GM23338 (cell line): ENCODE results near the gene IL1RN. TPM values are rescaled to one million over a fixed set of nuclear protein-coding genes. Genes with fewer than 3 reads are reported as not detected.

Experiments used
- ATAC-seq: fragments of 200-7000 bp; cut with Tn5 transposase; 3 replicates; pipeline ENCODE4 v1.9.1; 2020
- DNase-seq: peaks from one replicate; pipeline ENCODE4 v3.0.0-alpha.2; 2015; ENCODE audit warnings: low spot score
- H2AFZ ChIP-seq: fragments of 200-600 bp; sonication (generic); 2 replicates; pipeline ENCODE4 v1.8.0; 2016; ENCODE audit warnings: antibody characterized with exemption, mild to moderate bottlenecking, moderate library complexity
- H3F3A ChIP-seq: fragments of 200-600 bp; sonication (generic); replicated peaks from 2 replicates; pipeline ENCODE4 v1.8.0; 2017; ENCODE audit warnings: antibody characterized with exemption, mixed run types, low read depth
- H3K27ac ChIP-seq: fragments of 200-600 bp; sonication (generic); 2 replicates; pipeline ENCODE4 v1.6.1; 2016; ENCODE audit warnings: low read depth
- H3K27me3 ChIP-seq: fragments of 200-600 bp; sonication (generic); 2 replicates; pipeline ENCODE4 v1.8.0; 2016; ENCODE audit warnings: mild to moderate bottlenecking, mixed run types, moderate library complexity; ENCODE audit not compliant: insufficient read depth
- H3K36me3 ChIP-seq: fragments of 200-600 bp; sonication (generic); 2 replicates; pipeline ENCODE4 v1.8.0; 2016; ENCODE audit warnings: mild to moderate bottlenecking; ENCODE audit not compliant: insufficient read depth
- H3K4me1 ChIP-seq: fragments of 200-600 bp; sonication (generic); 2 replicates; pipeline ENCODE4 v1.8.0; 2016; ENCODE audit warnings: mild to moderate bottlenecking, moderate library complexity; ENCODE audit not compliant: insufficient read depth
- H3K4me2 ChIP-seq: fragments of 200-600 bp; sonication (generic); 2 replicates; pipeline ENCODE4 v1.7.1; 2017; ENCODE audit warnings: mixed run types
- H3K4me3 ChIP-seq: fragments of 200-600 bp; sonication (generic); 2 replicates; pipeline ENCODE4 v1.6.1; 2016; ENCODE audit warnings: mixed run types
- H3K79me2 ChIP-seq: fragments of 200-600 bp; sonication (generic); replicated peaks from 2 replicates; pipeline ENCODE4 v1.8.0; 2017; ENCODE audit warnings: mild to moderate bottlenecking; ENCODE audit not compliant: insufficient read depth
- H3K9me2 ChIP-seq: fragments of 200-600 bp; sonication (generic); 2 replicates; pipeline ENCODE4 v1.8.0; 2017; ENCODE audit not compliant: insufficient read depth
- H4K20me1 ChIP-seq: fragments of 200-600 bp; sonication (generic); replicated peaks from 2 replicates; pipeline ENCODE4 v1.8.0; 2017; ENCODE audit warnings: mild to moderate bottlenecking; ENCODE audit not compliant: insufficient read depth
- H3K27ac Mint-ChIP-seq: 2 replicates; pipeline ENCODE4 v1.8.0; 2020; ENCODE audit warnings: inconsistent platforms, mild to moderate bottlenecking, moderate library complexity, mixed read lengths
- H3K27me3 Mint-ChIP-seq: 3 replicates; pipeline ENCODE4 v1.8.0; 2022; ENCODE audit warnings: low read depth, mild to moderate bottlenecking, moderate library complexity, mixed read lengths, inconsistent platforms; ENCODE audit not compliant: insufficient read depth, poor library complexity
- H3K36me3 Mint-ChIP-seq: 3 replicates; pipeline ENCODE4 v1.8.0; 2021; ENCODE audit warnings: low read depth, mild to moderate bottlenecking, inconsistent platforms, moderate library complexity, mixed read lengths
- H3K4me1 Mint-ChIP-seq: 3 replicates; pipeline ENCODE4 v1.8.0; 2020; ENCODE audit warnings: mild to moderate bottlenecking, inconsistent platforms, mixed read lengths
- H3K4me3 Mint-ChIP-seq: 3 replicates; pipeline ENCODE4 v1.8.0; 2021; ENCODE audit warnings: moderate library complexity, mild to moderate bottlenecking, inconsistent platforms, mixed read lengths
- H3K9me3 Mint-ChIP-seq: 3 replicates; pipeline ENCODE4 v1.8.0; 2020; ENCODE audit warnings: moderate library complexity, mild to moderate bottlenecking, inconsistent platforms, mixed read lengths
- CREB1 ChIP-seq: fragments of 250-450 bp; sonication (Bioruptor Pico); IDR thresholded peaks from 2 replicates; pipeline ENCODE4 v1.5.0; 2020; ENCODE audit warnings: low read depth, mild to moderate bottlenecking, moderate library complexity
- JUNB ChIP-seq: IDR thresholded peaks from one replicate; pipeline ENCODE4 v1.6.1; 2016; ENCODE audit warnings: antibody characterized with exemption; ENCODE audit not compliant: unreplicated experiment
- ZNF331 ChIP-seq: fragments of 250-450 bp; sonication (Bioruptor Pico); IDR thresholded peaks from 2 replicates; pipeline ENCODE4 v1.5.0; 2020; ENCODE audit warnings: low read depth, mild to moderate bottlenecking, moderate library complexity
- polyA plus RNA-seq: library from polyadenylated mRNA; unstranded; fragments of >200 nt; fragmentation: Nextera tagmentation; extraction: Ambion mirVana; gene quantifications from 2 replicates; pipeline ENCODE4 v1.2.1, GENCODE V29; 2016
- total RNA-seq: library from RNA; depleted of rRNA; stranded (reverse); fragments of >200 nt; shearing (Covaris generic); gene quantifications from 2 replicates; pipeline ENCODE4 v1.2.3, GENCODE V29; 2014
- TF ChIP-seq, protein P1 (sequence below), 2 experiments: fragments of 200-600 bp in 1 of 2; sonication (generic) in 1 of 2; conservative IDR thresholded peaks; 2 replicates each; pipeline versions ENCODE4 v1.5.1 to v1.6.1; 2016 to 2017; ENCODE audit warnings: antibody characterized with exemption in 2 of 2, low read depth in 2 of 2, mild to moderate bottlenecking in 2 of 2, moderate library complexity in 1 of 2
- TF ChIP-seq, protein P2 (sequence below): IDR thresholded peaks from one replicate; pipeline ENCODE4 v1.6.1; 2018; ENCODE audit warnings: antibody characterized with exemption; ENCODE audit not compliant: unreplicated experiment
- TF ChIP-seq, protein P3 (sequence below): IDR thresholded peaks from 2 replicates; pipeline ENCODE4 v1.6.1; 2016; ENCODE audit warnings: antibody characterized with exemption

Gene IL1RN
- total and polyA plus RNA-seq, 2 experiments from 2014 or later = not detected

DNA sequence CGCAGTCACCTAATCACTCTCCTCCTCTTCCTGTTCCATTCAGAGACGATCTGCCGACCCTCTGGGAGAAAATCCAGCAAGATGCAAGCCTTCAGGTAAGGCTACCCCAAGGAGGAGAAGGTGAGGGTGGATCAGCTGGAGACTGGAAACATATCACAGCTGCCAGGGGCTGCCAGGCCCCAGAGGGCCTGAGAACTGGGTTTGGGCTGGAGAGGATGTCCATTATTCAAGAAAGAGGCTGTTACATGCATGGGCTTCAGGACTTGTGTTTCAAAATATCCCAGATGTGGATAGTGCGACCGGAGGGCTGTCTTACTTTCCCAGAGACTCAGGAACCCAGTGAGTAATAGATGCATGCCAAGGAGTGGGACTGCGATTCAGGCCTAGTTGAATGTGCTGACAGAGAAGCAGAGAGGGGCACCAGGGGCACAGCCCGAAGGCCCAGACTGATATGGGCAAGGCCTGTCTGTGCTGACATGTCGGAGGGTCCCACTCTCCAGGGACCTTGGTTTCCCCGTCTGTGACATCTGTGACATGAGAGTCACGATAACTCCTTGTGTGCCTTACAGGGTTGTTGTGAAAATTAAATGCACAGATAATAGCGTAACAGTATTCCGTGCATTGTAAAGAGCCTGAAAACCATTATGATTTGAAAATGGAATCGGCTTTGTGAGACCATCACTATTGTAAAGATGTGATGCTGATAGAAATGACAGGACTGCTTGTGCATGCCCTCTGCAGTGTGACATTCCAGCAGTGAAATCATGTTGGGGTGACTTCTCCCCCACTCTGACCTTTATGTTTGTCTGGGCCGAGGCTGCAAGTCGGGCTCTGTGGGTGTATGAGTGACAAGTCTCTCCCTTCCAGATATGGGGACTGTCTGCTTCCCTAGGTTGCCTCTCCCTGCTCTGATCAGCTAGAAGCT, 510 bp downstream of the IL1RN start:
- Histone ChIP-seq H3K79me2 (no peaks in the 10 kb centered on the region), H3K9me2 (no peaks in the 10 kb centered on the region)
- no peak for ATAC-seq

DNA sequence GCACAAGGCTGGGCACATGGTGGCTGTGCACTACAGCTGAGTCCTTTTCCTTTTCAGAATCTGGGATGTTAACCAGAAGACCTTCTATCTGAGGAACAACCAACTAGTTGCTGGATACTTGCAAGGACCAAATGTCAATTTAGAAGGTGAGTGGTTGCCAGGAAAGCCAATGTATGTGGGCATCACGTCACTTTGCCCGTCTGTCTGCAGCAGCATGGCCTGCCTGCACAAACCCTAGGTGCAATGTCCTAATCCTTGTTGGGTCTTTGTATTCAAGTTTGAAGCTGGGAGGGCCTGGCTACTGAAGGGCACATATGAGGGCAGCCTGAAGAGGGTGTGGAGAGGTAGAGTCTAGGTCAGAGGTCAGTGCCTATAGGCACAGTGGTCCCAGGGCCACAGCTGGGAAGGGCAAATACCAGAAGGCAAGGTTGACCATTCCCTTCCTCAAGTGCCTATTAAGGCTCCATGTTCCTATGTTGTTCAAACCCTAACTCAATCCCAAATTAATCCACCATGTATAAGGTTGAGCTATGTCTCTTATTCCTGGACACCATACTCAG, 2.2 kb downstream of the IL1RN start:
- no peak overlapping the region for H3K27ac ChIP-seq
- Mint-ChIP-seq H3K4me1 (no peaks in the 10 kb centered on the region; the same call in 2 of the 3 replicates), H3K36me3 (no peaks in the 10 kb centered on the region), H3K27ac (no peak overlapping the region), H3K27me3 (peaks cover under 1% of the 10 kb centered on the region), H3K4me3 (no peak overlapping the region), H3K9me3 (no peaks in the 10 kb centered on the region)
- H3K27me3 ChIP-seq = no peaks in the 10 kb centered on the region
- ATAC-seq = no peak
- no peaks in the 10 kb centered on the region for H3K9me2 ChIP-seq
- no peaks in the 10 kb centered on the region for H3F3A ChIP-seq
- no peak for DNase-seq
- H3K4me2 ChIP-seq = no peak overlapping the region
- no peaks in the 10 kb centered on the region for H4K20me1 ChIP-seq
- H3K4me1 ChIP-seq = no peaks in the 10 kb centered on the region
- no peaks in the 10 kb centered on the region for H3K79me2 ChIP-seq
- no peak overlapping the region for H3K4me3 ChIP-seq
- TF ChIP-seq, protein P1, sequence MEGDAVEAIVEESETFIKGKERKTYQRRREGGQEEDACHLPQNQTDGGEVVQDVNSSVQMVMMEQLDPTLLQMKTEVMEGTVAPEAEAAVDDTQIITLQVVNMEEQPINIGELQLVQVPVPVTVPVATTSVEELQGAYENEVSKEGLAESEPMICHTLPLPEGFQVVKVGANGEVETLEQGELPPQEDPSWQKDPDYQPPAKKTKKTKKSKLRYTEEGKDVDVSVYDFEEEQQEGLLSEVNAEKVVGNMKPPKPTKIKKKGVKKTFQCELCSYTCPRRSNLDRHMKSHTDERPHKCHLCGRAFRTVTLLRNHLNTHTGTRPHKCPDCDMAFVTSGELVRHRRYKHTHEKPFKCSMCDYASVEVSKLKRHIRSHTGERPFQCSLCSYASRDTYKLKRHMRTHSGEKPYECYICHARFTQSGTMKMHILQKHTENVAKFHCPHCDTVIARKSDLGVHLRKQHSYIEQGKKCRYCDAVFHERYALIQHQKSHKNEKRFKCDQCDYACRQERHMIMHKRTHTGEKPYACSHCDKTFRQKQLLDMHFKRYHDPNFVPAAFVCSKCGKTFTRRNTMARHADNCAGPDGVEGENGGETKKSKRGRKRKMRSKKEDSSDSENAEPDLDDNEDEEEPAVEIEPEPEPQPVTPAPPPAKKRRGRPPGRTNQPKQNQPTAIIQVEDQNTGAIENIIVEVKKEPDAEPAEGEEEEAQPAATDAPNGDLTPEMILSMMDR (conservative IDR thresholded peaks at IDR 0.05; ENCODE audit: low read depth in 2 of 2) = no peak
- TF ChIP-seq CREB1 (CRISPR knock-in tag) = no peak
- TF ChIP-seq, protein P2, sequence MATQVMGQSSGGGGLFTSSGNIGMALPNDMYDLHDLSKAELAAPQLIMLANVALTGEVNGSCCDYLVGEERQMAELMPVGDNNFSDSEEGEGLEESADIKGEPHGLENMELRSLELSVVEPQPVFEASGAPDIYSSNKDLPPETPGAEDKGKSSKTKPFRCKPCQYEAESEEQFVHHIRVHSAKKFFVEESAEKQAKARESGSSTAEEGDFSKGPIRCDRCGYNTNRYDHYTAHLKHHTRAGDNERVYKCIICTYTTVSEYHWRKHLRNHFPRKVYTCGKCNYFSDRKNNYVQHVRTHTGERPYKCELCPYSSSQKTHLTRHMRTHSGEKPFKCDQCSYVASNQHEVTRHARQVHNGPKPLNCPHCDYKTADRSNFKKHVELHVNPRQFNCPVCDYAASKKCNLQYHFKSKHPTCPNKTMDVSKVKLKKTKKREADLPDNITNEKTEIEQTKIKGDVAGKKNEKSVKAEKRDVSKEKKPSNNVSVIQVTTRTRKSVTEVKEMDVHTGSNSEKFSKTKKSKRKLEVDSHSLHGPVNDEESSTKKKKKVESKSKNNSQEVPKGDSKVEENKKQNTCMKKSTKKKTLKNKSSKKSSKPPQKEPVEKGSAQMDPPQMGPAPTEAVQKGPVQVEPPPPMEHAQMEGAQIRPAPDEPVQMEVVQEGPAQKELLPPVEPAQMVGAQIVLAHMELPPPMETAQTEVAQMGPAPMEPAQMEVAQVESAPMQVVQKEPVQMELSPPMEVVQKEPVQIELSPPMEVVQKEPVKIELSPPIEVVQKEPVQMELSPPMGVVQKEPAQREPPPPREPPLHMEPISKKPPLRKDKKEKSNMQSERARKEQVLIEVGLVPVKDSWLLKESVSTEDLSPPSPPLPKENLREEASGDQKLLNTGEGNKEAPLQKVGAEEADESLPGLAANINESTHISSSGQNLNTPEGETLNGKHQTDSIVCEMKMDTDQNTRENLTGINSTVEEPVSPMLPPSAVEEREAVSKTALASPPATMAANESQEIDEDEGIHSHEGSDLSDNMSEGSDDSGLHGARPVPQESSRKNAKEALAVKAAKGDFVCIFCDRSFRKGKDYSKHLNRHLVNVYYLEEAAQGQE = no peak
- TF ChIP-seq ZNF331 = no peak
- TF ChIP-seq JUNB = no peak
- H2AFZ ChIP-seq = no peak overlapping the region
- H3K36me3 ChIP-seq = no peaks in the 10 kb centered on the region

More for the DNA sequence above, 510 bp downstream of the IL1RN start:
- H3K36me3 Mint-ChIP-seq = no peaks in the 10 kb centered on the region
- H3K4me1 Mint-ChIP-seq = no peaks in the 10 kb centered on the region
- Histone ChIP-seq H3K27ac (no peak overlapping the region), H3K4me2 (no peak overlapping the region), H3K27me3 (no peaks in the 10 kb centered on the region), H2AFZ (no peak overlapping the region), H3K4me1 (no peaks in the 10 kb centered on the region), H3F3A (no peaks in the 10 kb centered on the region), H4K20me1 (no peaks in the 10 kb centered on the region), H3K4me3 (no peak overlapping the region), H3K36me3 (no peaks in the 10 kb centered on the region)
- no peak for DNase-seq
- H3K27me3 Mint-ChIP-seq = peaks cover 3% of the 10 kb centered on the region
- no peak overlapping the region for H3K27ac Mint-ChIP-seq
- H3K4me3 Mint-ChIP-seq = no peak overlapping the region
- H3K9me3 Mint-ChIP-seq = no peaks in the 10 kb centered on the region
- TF ChIP-seq, protein P3, sequence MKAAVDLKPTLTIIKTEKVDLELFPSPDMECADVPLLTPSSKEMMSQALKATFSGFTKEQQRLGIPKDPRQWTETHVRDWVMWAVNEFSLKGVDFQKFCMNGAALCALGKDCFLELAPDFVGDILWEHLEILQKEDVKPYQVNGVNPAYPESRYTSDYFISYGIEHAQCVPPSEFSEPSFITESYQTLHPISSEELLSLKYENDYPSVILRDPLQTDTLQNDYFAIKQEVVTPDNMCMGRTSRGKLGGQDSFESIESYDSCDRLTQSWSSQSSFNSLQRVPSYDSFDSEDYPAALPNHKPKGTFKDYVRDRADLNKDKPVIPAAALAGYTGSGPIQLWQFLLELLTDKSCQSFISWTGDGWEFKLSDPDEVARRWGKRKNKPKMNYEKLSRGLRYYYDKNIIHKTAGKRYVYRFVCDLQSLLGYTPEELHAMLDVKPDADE = no peak
- TF ChIP-seq, protein P2 = no peak
